Mammary microvascular endothelial cell (primary cell): ENCODE data around the gene SCP2. TPM values are rescaled to one million over a fixed set of nuclear protein-coding genes. Genes with fewer than 3 reads are reported as not detected.

Experiments
- total RNA-seq: library from RNA; depleted of rRNA; stranded (reverse); fragments of >200 nt; gene quantifications from 2 replicates; pipeline ENCODE4 v1.2.3, GENCODE V29; 2015

The SCP2 gene
- 103 and 113 TPM in 2 replicates for total RNA-seq

GRCh38 chr1:52927212-52928014 is at the start of gene SCP2:
SCP2 (plus strand) TSS chr1:52927276; CDS start chr1:52927397, 121 bp downstream.

GRCh38 chr1:53061859-53062707 is 135.0 kb downstream of the SCP2 start, which contains the start of gene PODN:
PODN (plus strand) TSS chr1:53062213; CDS start chr1:53069856, 7,643 bp downstream.

Other genes with a start within 250 kb of the SCP2 start
- gene COA7, start 228.9 kb upstream of the SCP2 start, total RNA-seq, result 11.9 and 18.0 TPM in 2 replicates
- 25.8 and 26.1 TPM in 2 replicates for gene ZYG11B, start 200.8 kb upstream of the SCP2 start, total RNA-seq
- 0.54 and 1.1 TPM in 2 replicates for gene ZYG11A, start 84.5 kb upstream of the SCP2 start, total RNA-seq
- 7.4 and 12.5 TPM in 2 replicates for gene ECHDC2, start 5.5 kb upstream of the SCP2 start, total RNA-seq
- gene PODN, start 134.9 kb downstream of the SCP2 start, total RNA-seq, result not detected in 2 replicates
- gene SLC1A7, start 215.4 kb downstream of the SCP2 start, total RNA-seq, result not detected in 2 replicates